NCI-H128 (cell line): Measurements from ENCODE around the gene LRBA.
"Not testable (repeated sequence)": the region's sequence is repeated elsewhere in the genome, so short reads cannot be mapped to it uniquely, and the experiment has no call there.

ENCODE experiments used
- DNase-seq: peaks from one replicate; lab custom pipeline; 2025; ENCODE audit not compliant: unreplicated experiment; lab: John Stamatoyannopoulos, UW

Gene LRBA

DNA sequence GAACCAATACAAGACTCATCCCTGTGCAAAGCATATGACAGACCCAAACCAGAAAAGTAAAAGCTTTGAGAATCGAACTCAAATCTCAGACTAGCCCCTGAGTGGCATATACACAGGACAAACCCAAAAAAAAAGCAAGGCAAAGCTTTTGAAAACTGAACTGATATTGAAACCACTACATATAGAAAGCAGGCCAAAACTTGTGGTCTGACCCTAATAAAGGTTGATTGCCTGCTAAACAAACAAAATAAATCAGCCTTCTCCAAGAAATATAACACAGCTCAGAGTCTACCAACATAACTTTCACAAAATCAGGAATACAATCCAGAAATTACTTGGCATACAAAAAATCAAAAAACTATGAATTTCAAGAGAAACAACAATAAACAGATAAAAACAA is 40.3 kb downstream of the LRBA start:
- DNase-seq: no peak

DNA sequence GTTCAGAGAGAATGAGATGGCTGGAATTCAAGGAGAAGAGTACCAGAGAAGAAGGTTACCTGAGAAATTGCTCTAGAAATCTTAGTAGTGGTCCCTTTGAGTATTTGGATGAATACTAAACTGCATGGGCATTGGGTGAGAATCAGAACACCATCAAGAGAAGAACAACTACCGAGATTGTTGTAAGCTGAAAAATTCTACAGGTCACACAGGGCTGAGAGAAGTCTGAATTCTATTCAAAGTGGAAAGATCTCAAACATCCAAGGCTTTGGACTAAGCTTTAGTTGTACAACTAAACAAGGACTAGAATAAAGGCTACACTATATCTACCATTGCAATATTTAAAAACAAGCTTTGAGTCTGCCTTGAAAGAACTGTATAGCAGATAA is 40.8 kb downstream of the LRBA start:
- DNase-seq: no peak

DNA sequence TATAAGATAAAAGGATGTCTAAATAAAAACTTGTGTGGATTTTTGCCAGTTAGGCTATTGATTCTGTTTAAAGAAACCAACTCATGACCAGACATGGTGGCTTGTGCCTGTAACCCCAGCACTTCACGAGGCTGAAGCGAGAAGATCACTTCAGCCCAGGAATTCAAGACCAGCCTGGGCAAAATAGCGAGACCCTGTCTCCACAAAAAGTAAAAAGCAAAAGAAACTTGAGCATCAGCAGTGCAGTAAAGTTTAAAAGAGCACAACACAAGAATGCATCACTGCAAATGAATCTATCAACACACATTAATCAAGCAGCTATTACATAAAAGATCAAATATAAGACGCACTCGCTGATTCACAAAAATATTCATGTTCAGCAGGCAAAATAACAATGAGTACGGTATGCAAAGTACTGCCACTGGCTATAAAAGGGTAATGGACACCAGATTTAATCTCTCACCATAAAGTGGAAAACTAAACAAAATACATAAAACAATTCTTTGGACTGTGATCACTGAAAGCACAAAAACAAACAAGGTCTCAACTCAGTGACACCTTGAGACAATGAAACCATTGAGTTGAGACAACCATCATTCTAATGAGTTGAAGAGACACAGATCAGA is 41.3 kb downstream of the LRBA start:
- no peak for DNase-seq

DNA sequence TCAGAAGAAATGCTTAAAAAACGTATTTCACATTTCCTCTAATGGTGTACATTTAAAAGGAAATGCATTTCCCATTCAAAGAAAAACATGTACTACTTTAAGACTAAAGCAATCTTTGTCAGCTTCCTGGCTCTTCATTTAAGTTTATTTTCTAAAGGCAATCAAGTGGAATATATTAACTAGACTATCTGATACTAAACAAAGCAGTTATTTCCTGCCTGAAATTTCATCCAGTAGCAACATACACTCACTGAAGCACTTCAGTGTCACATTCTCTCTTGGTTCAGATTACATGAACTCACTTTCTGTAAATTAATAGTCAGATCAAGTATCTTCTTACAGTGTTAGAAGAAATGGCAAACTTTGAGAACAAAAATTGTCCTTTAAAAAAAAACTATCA is 42.5 kb downstream of the LRBA start:
- DNase-seq: no peak

DNA sequence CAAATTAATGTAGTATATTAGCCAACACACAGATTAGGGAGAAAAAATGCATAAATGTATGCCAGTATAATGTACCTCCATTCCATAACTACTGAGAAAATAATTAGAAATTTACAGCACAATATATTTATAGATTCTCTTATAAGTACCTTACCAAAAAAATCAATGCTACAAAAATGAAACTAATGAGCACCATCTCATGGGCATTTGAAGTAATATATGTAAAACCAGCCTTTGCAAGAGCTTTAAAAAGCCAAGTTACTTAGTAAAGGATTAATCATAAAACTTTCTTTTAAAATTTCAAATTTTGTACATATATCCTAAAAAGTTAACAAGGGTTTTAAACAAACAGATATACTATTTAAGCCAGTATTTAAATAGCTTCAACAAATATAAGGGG is 43.2 kb downstream of the LRBA start:
- DNase-seq: no peak

DNA sequence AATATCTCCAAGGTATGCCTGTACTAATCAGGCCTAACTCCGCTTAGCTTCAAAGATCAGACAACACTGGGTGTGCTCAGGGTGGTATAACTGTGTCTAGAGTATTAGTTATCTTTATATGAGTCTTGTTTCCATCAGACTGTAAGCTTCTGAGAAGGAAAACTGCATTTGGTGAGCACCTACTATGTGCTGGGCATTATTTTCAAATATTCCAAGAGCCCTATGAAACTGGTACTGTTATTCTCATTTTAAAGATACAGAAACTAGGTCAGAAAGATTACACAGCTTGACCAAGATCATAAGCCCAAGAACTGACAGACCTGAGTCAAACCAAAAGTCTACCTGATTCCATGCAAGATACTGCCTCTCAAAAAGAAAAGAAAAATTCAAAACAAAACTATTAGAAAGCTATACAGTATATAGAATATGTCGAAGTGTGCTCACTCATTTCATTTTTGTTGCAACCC is 44.4 kb downstream of the LRBA start:
- DNase-seq: no peak

DNA sequence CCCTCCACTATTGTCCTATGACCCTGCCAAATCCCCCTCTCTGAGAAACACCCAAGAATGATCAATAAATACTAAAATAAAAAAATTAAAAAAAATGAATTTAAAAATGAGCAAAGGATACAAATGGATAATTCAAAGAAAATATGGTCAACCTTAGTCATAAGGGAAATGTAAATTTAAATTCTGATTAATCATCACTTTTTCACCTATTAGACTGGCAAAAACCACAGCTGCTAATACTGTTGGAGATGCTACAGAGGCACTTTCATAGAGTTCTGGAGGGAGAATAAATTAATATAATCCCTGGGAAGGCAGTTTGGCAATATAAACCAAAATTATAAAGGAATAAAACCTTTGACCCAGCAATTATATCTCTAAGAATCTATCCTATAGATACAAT is 50.3 kb downstream of the LRBA start:
- DNase-seq: no peak

- DNase-seq: not testable (repeated sequence)
These were observed 51.3 kb downstream of the LRBA start for GRCh38 chr4:150963602-150964345.

DNA sequence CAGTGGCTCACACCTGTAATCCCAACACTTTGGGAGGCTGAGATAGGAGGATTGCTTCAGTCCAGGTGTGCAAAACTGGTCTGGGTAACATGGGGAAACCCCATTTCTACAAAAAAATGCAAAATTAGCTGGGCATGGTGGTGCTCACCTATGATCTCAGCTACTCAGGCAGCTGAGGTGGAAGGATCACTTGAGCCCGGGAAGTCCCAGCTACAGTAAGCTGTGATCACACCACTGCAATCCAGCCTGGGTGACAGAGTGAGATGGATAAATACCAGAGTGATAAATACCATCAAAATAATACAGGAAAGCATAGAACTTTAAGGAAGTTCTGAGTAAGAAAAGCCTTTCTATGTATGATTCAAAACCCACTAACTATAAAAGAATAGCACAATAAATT is 52.8 kb downstream of the LRBA start:
- DNase-seq: no peak

GRCh38 chr4:150961566-150961965 is 53.5 kb downstream of the LRBA start:
- no peak for DNase-seq

DNA sequence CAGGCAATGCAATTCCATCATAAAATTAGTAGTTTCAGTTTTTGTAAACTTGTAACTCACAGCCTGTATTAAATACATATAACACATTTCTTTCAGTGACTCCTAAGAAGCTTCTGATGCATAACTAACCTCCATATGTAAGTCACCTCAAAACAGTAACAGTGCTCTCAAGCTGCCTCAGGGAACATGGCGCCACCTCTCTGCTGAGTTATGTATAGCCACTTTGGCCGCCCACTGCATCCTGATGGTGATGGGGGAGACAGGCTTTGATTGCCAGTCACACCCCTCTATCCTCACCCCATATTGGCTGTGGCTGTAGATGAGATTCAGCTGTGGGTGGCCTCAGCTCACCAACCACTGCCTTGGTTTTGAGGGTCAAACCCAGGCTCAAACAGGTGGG is 54.3 kb downstream of the LRBA start:
- no peak for DNase-seq

GRCh38 chr4:150960079-150960478 is 55.0 kb downstream of the LRBA start:
- DNase-seq: no peak

- not testable (repeated sequence) for DNase-seq
These were observed 57.1 kb downstream of the LRBA start for GRCh38 chr4:150957981-150958380.

GRCh38 chr4:150957095-150957494 is 58.0 kb downstream of the LRBA start:
- not testable (repeated sequence) for DNase-seq

GRCh38 chr4:150953916-150954315 is 61.2 kb downstream of the LRBA start:
- not testable (repeated sequence) for DNase-seq

GRCh38 chr4:150952167-150952845 is 62.8 kb downstream of the LRBA start:
- no peak for DNase-seq

- no peak for DNase-seq
These were observed 64.3 kb downstream of the LRBA start for GRCh38 chr4:150950657-150951288.

DNA sequence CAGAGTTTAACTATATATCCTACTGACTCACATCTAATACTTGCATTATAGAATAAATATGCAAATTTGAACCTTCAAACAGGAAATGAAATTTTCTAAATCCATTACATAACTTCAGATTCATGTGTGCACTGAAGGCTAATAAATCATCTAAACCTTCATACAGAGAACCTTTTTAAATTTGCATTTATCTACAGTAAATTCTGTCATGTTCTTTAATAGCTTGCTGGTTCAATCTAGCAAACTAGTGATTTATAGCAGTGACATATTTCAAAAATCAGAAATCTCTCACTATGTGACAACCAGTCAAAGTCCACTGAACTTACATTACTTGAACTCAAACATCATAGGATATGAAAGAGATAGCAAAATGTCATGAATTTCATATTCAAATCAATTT is 65.1 kb downstream of the LRBA start:
- DNase-seq: no peak

DNA sequence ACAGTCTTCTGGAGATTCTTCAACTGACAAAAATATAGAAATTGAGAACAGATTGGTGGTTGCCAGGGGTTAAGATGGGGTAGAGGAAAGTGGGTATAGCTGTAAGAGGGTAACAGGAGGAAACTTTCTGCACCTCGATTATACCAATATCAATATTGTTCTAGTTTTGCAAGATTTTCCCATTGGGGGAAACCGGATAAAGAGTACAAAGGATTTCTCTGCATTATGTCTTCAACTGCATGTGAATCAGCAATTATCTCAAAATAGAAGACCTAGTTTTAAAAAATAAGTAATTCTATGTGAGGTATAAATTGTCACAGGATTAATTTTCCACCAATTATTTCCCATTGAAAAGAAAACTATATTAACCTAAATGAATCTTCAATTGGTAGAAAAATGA is 65.7 kb downstream of the LRBA start:
- DNase-seq: no peak

DNA sequence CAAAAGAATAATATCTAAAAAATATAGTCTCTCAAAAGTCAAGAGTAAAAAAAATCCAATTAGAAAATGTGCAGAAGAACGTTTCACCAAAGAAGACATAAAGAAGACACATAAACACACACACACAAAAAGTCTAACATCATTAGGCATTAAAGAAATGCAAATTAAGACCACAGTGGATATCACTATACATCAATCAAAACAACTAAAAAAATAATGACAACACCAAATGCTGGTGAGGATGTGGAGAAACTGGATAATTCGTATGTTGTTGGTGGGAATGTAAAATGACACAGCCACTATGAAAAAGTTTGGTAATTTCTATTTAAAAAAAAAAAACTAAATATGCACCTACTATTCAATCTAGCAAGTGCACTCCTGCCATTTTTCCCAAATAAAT is 66.4 kb downstream of the LRBA start:
- DNase-seq: no peak

DNA sequence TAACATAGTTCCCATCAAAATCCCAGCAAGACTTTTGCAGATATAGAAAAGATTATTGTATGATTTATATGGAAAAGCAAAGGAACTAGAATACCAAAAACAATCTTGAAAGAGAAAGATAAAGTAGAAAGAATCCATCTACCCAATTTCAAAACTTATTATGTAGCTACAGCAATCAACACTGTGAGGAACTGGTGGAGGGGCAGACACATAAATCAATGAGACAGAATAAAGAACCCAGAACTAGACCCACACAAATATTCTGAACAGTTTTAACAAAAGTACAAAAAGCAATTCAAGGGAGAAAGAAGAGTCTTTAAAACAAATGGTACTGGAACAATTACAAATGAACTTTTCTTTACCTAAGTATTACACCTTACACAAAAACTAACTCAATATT is 67.0 kb downstream of the LRBA start:
- DNase-seq: no peak

DNA sequence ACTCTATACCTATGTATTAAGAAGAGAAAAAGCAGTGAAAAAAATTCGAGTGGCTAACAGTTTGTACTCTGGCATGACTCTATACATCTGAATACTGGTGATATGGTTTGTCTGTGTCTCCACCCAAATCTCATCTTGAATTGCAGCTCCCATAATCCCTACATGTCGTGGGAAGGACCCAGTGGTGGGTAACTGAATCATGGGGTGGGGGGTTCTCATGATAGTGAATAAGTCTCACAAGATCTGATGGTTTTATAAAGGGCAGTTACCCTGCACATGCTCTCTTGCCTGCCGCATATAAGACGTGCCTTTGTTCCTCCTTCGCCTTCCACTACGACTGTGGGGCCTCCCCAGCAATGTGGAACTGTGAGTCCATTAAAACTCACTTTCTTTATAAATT is 70.4 kb downstream of the LRBA start:
- no peak for DNase-seq
